ENCODE measurements around the gene CFI. TPM values are rescaled to one million over a fixed set of nuclear protein-coding genes. Genes with fewer than 3 reads are reported as not detected.

The CFI gene
- total and polyA plus RNA-seq, 2 donors (not counting 1 experiment from before 2014, with no cell fraction given): not detected

GRCh38 chr4:109801099-109801789, 555 bp downstream of the CFI start:
- Histone ChIP-seq H2AFZ (ENCODE audit: insufficient read depth, low read depth, low read length, poor library complexity, severe bottlenecking) (no peak overlapping the region), H3K4me3 (ENCODE audit: control extremely low read depth in 1 of 5, extremely low read depth in 1 of 5, insufficient read depth in 1 of 5, low read depth in 2 of 5, low read length in 4 of 5) (no peak overlapping the region), H4K20me1 (ENCODE audit: control insufficient read depth, insufficient read depth, low read length, poor library complexity, severe bottlenecking) (no peaks in the 10 kb centered on the region), H3K27me3 (replicated peaks in 1 of 4; ENCODE audit: control extremely low read depth in 1 of 4, control insufficient read depth in 3 of 4, insufficient read depth in 4 of 4, low read length in 3 of 4) (no peaks in the 10 kb centered on the region), H3K9me3 (ENCODE audit: control extremely low read depth in 1 of 3, control insufficient read depth in 2 of 3, insufficient read depth in 1 of 3, low read length in 2 of 3) (peaks cover 0 to 4% (median 2%) of the 10 kb centered on the region in 3 donors), H3K4me1 (ENCODE audit: control insufficient read depth in 2 of 2, insufficient read depth in 2 of 2, low read length in 2 of 2) (no peaks in the 10 kb centered on the region), H3K4me2 (replicated peaks; ENCODE audit: low read depth, low read length, poor library complexity, severe bottlenecking) (no peak overlapping the region), H3K36me3 (replicated peaks in 1 of 2; ENCODE audit: control extremely low read depth in 1 of 2, control insufficient read depth in 1 of 2, extremely low read depth in 1 of 2, insufficient read depth in 2 of 2, low read length in 1 of 2) (no peaks in the 10 kb centered on the region), H3K27ac (ENCODE audit: low read length in 2 of 2) (no peak overlapping the region), H3K79me2 (ENCODE audit: control insufficient read depth, insufficient read depth, low read length) (no peaks in the 10 kb centered on the region), H3K9ac (ENCODE audit: low read length) (no peak overlapping the region)
- H3K4me3 Mint-ChIP-seq: no peak overlapping the region
- ChIA-PET POLR2A (no interaction called here), CTCF (interaction anchor here (1.5 kb wide), 1 partner anchor 377 kb away, joined by 5 read pairs; no protein-coding TSS in a partner anchor)
- TF ChIP-seq, protein P1, sequence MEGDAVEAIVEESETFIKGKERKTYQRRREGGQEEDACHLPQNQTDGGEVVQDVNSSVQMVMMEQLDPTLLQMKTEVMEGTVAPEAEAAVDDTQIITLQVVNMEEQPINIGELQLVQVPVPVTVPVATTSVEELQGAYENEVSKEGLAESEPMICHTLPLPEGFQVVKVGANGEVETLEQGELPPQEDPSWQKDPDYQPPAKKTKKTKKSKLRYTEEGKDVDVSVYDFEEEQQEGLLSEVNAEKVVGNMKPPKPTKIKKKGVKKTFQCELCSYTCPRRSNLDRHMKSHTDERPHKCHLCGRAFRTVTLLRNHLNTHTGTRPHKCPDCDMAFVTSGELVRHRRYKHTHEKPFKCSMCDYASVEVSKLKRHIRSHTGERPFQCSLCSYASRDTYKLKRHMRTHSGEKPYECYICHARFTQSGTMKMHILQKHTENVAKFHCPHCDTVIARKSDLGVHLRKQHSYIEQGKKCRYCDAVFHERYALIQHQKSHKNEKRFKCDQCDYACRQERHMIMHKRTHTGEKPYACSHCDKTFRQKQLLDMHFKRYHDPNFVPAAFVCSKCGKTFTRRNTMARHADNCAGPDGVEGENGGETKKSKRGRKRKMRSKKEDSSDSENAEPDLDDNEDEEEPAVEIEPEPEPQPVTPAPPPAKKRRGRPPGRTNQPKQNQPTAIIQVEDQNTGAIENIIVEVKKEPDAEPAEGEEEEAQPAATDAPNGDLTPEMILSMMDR (IDR thresholded peaks at IDR 0.05): no peak
- no peak for TF ChIP-seq EZH2 (IDR thresholded peaks at IDR 0.05; ENCODE audit: borderline replicate concordance, insufficient read depth, low read depth, low read length, poor library complexity, severe bottlenecking)
- no peak overlapping the region for H3K27ac Mint-ChIP-seq
- 67% methylated on average over 1 of the region's 4 CpGs for WGBS (ENCODE audit: insufficient coverage)
- no peak for DNase-seq
- H3K9me3 Mint-ChIP-seq (ENCODE audit: insufficient read depth): peaks cover 4% of the 10 kb centered on the region
- ATAC-seq (ENCODE audit: low read depth): no peak
- no peaks in the 10 kb centered on the region for H3K4me1 Mint-ChIP-seq
- peaks cover 33% of the 10 kb centered on the region for H3K27me3 Mint-ChIP-seq
- intact Hi-C loops (cut with micrococcal nuclease): no loop called here

GRCh38 chr4:109798866-109799265, 2.9 kb downstream of the CFI start:
- DNase-seq (no peak), ATAC-seq (ENCODE audit: low read depth) (no peak)
- no peak overlapping the region for H3K27ac Mint-ChIP-seq
- H3K9me3 Mint-ChIP-seq (ENCODE audit: insufficient read depth): peaks cover 11% of the 10 kb centered on the region
- Histone ChIP-seq H3K27me3 (replicated peaks in 1 of 4; ENCODE audit: control extremely low read depth in 1 of 4, control insufficient read depth in 3 of 4, insufficient read depth in 4 of 4, low read length in 3 of 4) (peaks cover 0 to 4% (median 2%) of the 10 kb centered on the region in 4 experiments), H3K9me3 (ENCODE audit: control extremely low read depth in 1 of 3, control insufficient read depth in 2 of 3, insufficient read depth in 1 of 3, low read length in 2 of 3) (peaks cover 0 to 14% (median 9%) of the 10 kb centered on the region in 3 donors), H3K4me1 (ENCODE audit: control insufficient read depth in 2 of 2, insufficient read depth in 2 of 2, low read length in 2 of 2) (no peaks in the 10 kb centered on the region), H3K4me2 (replicated peaks; ENCODE audit: low read depth, low read length, poor library complexity, severe bottlenecking) (no peak overlapping the region), H4K20me1 (ENCODE audit: control insufficient read depth, insufficient read depth, low read length, poor library complexity, severe bottlenecking) (no peaks in the 10 kb centered on the region), H3K4me3 (ENCODE audit: control extremely low read depth in 1 of 5, extremely low read depth in 1 of 5, insufficient read depth in 1 of 5, low read depth in 2 of 5, low read length in 4 of 5) (no peak overlapping the region), H3K9ac (ENCODE audit: low read length) (no peak overlapping the region), H3K79me2 (ENCODE audit: control insufficient read depth, insufficient read depth, low read length) (no peaks in the 10 kb centered on the region), H3K36me3 (replicated peaks in 1 of 2; ENCODE audit: control extremely low read depth in 1 of 2, control insufficient read depth in 1 of 2, extremely low read depth in 1 of 2, insufficient read depth in 2 of 2, low read length in 1 of 2) (no peaks in the 10 kb centered on the region), H2AFZ (ENCODE audit: insufficient read depth, low read depth, low read length, poor library complexity, severe bottlenecking) (no peak overlapping the region), H3K27ac (ENCODE audit: low read length in 2 of 2) (no peak overlapping the region)
- intact Hi-C loops (cut with micrococcal nuclease): no loop called here
- no peak overlapping the region for H3K4me3 Mint-ChIP-seq
- H3K27me3 Mint-ChIP-seq: peaks cover 28% of the 10 kb centered on the region
- ChIA-PET CTCF (no interaction called here), POLR2A (no interaction called here)
- TF ChIP-seq, protein P1 (IDR thresholded peaks at IDR 0.05): no peak
- no peaks in the 10 kb centered on the region for H3K4me1 Mint-ChIP-seq
